GM08714 (cell line): ENCODE data around the gene HUWE1.
"Not testable (repeated sequence)": the region's sequence is repeated elsewhere in the genome, so short reads cannot be mapped to it uniquely, and the experiment has no call there.

Source experiments
- H3K4me3 ChIP-seq: fragments of 200-500 bp; sonication (Bioruptor generic); 2 replicates; pipeline ENCODE4 v1.5.1; 2014; ENCODE audit warnings: mild to moderate bottlenecking, low read length, inconsistent platforms
- ZNF274 ChIP-seq: IDR thresholded peaks from 2 replicates; pipeline ENCODE4 v1.6.1; 2012; ENCODE audit warnings: mild to moderate bottlenecking, low read depth, low read length

HUWE1 gene

GRCh38 chrX:53544936-53545335 is 141.6 kb downstream of the HUWE1 start:
- TF ChIP-seq ZNF274, result no peak
- no peak overlapping the region for H3K4me3 ChIP-seq

GRCh38 chrX:53538781-53539180 is 147.7 kb downstream of the HUWE1 start:
- no peak overlapping the region for H3K4me3 ChIP-seq
- no peak for TF ChIP-seq ZNF274

- H3K4me3 ChIP-seq, result not testable (repeated sequence)
These were observed 155.1 kb downstream of the HUWE1 start for GRCh38 chrX:53531255-53531966.

- H3K4me3 ChIP-seq, result no peak overlapping the region
- TF ChIP-seq ZNF274, result no peak
These were observed 159.5 kb downstream of the HUWE1 start for GRCh38 chrX:53526999-53527398.

- no peak overlapping the region for H3K4me3 ChIP-seq
- TF ChIP-seq ZNF274, result no peak
These were observed 175.2 kb downstream of the HUWE1 start for GRCh38 chrX:53511322-53511721.

- H3K4me3 ChIP-seq, result not testable (repeated sequence)
These were observed 182.5 kb downstream of the HUWE1 start for GRCh38 chrX:53504035-53504434.

GRCh38 chrX:53494436-53494835 is 192.1 kb downstream of the HUWE1 start:
- no peak overlapping the region for H3K4me3 ChIP-seq
- TF ChIP-seq ZNF274, result no peak

GRCh38 chrX:53486285-53486684 is 200.2 kb downstream of the HUWE1 start:
- no peak for TF ChIP-seq ZNF274

GRCh38 chrX:53483838-53484405 is 202.6 kb downstream of the HUWE1 start:
- no peak for TF ChIP-seq ZNF274
- no peak overlapping the region for H3K4me3 ChIP-seq

More at GRCh38 chrX:53486285-53486684, 200.2 kb downstream of the HUWE1 start:
- H3K4me3 ChIP-seq, result no peak overlapping the region

- no peak for TF ChIP-seq ZNF274
- H3K4me3 ChIP-seq, result no peak overlapping the region
These were observed 203.1 kb downstream of the HUWE1 start for GRCh38 chrX:53483416-53483815.
